Lower leg skin (tissue), 4 donors: ENCODE measurements around the gene ANKRD39. TPM values are rescaled to one million over a fixed set of nuclear protein-coding genes. Genes with fewer than 3 reads are reported as not detected.

Source experiments
- DNase-seq, 2 donors: peaks; one replicate each; pipeline ENCODE4 v3.0.0-alpha.2; 2019; ENCODE audit warnings: low spot score in 2 of 2
- H3K4me3 ChIP-seq: fragments of 200-600 bp; sonication (generic); 2 replicates; pipeline ENCODE4 v1.5.1; 2017; ENCODE audit warnings: mild to moderate bottlenecking, low read depth; ENCODE audit not compliant: poor library complexity, severe bottlenecking
- CTCF ChIP-seq, 3 donors: fragments of 450-650 bp; IDR thresholded peaks; one replicate each; pipeline ENCODE4 v1.5.1; 2016; ENCODE audit warnings: antibody characterized with exemption in 3 of 3, mild to moderate bottlenecking in 3 of 3, moderate library complexity in 2 of 3
- POLR2A ChIP-seq, 2 donors: fragments of 450-650 bp; IDR thresholded peaks; one replicate each; pipeline ENCODE4 v1.6.1; 2016 to 2017; ENCODE audit warnings: antibody characterized with exemption in 2 of 2, mild to moderate bottlenecking in 1 of 2, moderate library complexity in 1 of 2
- WGBS, 2 donors: methylation state at CpG; one replicate each; pipeline ENCODE4 v1.1.5; 2018; 5-methylcytosine and 5-hydroxymethylcytosine counted together
- intact Hi-C: fragments of 100-400 bp; cut with DNase I; formaldehyde crosslinking; loops from one replicate; pipeline ENCODE4 v1.15.0; 2023; ENCODE audit warnings: low total_unique reads
- total RNA-seq, 4 donors: library from RNA; depleted of rRNA; stranded (reverse); fragments of >200 nt; gene quantifications; one replicate each; pipeline ENCODE4 v1.1.0, GENCODE V29; 2016

Gene ANKRD39
- total RNA-seq, 4 donors from 2014 or later = 7.6 to 15.3 (median 14.4) TPM

DNA sequence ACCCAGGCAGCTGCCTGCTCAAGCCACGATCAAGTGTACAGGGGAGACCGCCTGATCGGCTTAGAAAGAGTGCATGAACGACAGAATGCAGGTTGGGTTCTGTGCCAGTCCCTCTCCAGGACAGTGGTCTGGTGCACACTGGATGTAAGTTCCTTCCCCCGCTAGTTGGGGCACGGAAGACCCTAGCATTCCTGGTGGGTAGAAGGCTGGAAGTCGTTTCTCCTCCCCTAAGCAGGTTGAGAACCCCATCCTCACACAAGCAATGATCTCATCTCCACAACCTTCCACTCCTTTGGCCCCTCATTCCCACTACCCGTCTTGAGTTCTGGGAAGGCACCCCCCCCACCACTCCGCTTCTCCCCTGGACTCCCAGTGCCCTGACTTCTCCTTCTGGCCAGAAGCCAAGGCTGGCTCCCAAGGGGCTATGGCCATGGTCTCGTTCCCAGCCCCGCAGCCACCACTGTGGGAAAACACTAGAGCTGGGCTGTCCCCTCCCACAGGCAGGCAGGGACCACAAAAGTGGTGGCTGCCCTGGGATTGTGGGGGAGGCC is 1.4 kb upstream of the ANKRD39 start:
- TF ChIP-seq CTCF (IDR thresholded peaks at IDR 0.05) (no peak), POLR2A (IDR thresholded peaks at IDR 0.05) (no peak)
- 50 to 52% methylated on average over 11 of the region's 11 CpGs for WGBS, 2 donors
- DNase-seq = peak; percentile 52 to 92
- intact Hi-C loops = no loop called here
- no peak overlapping the region for H3K4me3 ChIP-seq

GRCh38 chr2:96856776-96857666 is 795 bp downstream of the ANKRD39 start:
- peak overlapping the region; percentile 56 for H3K4me3 ChIP-seq
- TF ChIP-seq POLR2A (IDR thresholded peaks at IDR 0.05) = no peak
- WGBS, 2 donors = 11 to 14% methylated on average over 25 of the region's 27 CpGs
- intact Hi-C loops = loop anchor here (2.0 kb wide), 1 partner anchor 100 kb away; no protein-coding TSS in a partner anchor
- no peak for DNase-seq

DNA sequence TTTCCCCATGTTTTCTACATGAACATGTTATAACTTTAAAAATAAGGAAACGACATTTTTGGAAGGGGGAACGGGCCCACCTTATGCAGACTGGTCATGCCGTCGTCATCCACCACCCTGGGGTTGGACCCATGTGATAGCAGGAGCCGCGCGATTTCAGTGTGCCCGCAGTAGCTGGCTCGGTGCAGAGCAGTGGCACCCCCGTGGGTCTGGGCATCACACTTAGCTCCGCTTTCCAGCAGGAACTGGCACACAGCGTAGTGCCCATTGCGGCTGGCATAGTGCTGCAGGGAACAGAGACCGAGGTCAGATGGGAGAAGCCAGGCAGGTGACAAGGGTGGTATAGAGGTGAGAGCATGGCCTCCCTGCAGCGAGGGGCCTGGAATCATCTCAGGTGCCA is 4.5 kb downstream of the ANKRD39 start:
- WGBS, 2 donors = 92 to 93% methylated on average over 15 of the region's 15 CpGs
- intact Hi-C loops = no loop called here
- no peak for TF ChIP-seq CTCF (IDR thresholded peaks at IDR 0.05)
- TF ChIP-seq POLR2A (IDR thresholded peaks at IDR 0.05) = no peak
- no peak overlapping the region for H3K4me3 ChIP-seq
- DNase-seq = no peak

DNA sequence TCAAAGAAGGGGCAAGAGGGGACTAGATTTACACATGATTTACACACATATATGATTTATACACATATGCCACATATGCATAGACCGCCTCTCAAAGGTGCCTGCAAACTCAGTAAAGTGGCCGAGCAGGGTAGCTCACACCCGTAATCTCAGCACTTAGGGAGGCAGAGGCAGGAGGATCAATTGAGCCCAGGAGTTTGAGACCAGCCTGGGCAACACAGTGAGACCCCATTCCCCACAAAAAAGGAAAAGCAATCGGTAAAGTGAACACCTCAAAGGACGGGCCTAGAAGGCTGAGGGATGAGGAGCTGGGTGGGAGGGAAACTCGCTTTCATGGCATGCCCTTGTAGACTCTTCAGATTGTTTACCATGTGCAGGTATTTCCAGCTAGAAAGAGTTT is 5.1 kb downstream of the ANKRD39 start:
- no peak for DNase-seq
- 91 to 94% methylated on average over 6 of the region's 6 CpGs for WGBS, 2 donors
- no peak for TF ChIP-seq POLR2A (IDR thresholded peaks at IDR 0.05)
- no peak for TF ChIP-seq CTCF (IDR thresholded peaks at IDR 0.05)
- intact Hi-C loops = no loop called here
- no peak overlapping the region for H3K4me3 ChIP-seq

DNA sequence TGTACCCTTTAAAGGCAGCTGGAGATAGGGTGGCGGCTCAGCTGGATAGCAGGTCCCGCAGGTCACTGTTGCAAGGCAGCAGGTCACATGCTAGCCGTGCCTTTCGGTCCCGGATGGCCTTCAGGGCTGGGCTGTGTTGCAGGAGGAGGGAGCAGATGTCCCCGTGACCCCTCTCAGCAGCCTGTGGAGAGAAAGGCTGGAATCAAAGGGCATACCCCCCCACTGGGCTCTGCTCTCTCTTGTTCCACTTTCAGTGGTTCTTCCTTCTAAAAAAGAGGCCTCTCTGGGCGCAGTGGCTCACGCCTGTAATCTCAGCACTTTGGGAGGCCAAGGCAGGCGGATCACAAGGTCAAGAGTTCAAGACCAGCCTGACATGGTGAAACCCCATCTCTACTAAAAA is 9.6 kb downstream of the ANKRD39 start:
- 82 to 83% methylated on average over 9 of the region's 9 CpGs for WGBS, 2 donors

More for the DNA sequence above, 9.6 kb downstream of the ANKRD39 start:
- intact Hi-C loops = no loop called here
- no peak for DNase-seq
- H3K4me3 ChIP-seq = no peak overlapping the region
- no peak for TF ChIP-seq CTCF (IDR thresholded peaks at IDR 0.05)
- TF ChIP-seq POLR2A (IDR thresholded peaks at IDR 0.05) = no peak
